ENCODE measurements around the gene PGS1.
"Not testable (repeated sequence)": the region's sequence is repeated elsewhere in the genome, so short reads cannot be mapped to it uniquely, and the experiment has no call there.

PGS1 gene

DNA sequence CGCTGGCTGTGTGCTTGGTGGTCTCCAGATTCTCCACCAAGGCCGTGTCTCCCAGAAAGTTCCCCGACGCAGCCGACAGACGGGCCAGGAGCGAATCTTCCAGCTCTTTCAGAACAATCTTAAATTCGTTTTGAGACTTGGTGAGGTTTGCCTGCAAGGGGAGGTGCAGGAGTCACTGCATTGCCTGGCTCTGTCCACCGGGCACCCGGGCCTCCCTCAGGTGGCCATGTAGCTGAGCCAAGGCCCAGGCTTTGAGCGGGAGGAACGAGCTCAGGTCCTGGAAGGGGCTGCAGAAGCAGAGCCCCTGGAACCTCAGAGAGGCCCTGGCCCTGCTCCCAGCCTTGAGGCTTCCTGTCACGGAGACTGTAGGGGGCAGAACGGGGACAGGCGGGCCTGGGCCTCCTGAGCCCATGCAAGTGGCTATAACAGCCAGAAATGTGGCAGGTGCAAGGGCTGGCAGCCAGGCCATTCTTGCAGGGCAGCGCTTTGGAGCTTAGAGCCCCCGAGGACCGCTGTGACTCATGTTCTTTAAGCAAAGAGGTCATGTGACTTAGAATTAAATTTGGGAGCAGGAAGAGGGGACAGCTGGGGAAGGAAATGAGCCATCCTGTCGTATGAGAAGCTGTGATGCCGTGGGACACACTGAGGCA is 72.4 kb downstream of the PGS1 start:
- no peak for DNase-seq

DNA sequence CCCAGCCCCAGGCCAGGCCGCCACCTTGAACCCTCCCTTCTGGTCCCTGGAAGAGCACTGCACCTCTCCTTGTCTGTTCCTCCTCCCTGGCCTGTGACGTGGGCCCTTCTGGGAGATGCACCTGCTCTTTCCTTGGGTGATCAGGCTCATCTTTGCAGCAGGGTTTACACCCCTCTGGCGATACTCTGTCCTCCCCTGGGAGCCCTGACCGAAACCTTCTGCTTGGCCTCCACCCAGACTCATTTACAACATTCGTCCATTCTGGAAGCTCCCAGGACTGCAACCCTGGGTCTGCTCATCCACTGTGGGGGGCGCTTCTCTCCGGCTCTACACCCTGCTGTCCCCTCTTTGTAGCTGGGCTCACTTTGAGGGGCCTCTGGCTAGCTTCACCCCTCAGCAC is 73.3 kb downstream of the PGS1 start:
- DNase-seq = no peak

DNA sequence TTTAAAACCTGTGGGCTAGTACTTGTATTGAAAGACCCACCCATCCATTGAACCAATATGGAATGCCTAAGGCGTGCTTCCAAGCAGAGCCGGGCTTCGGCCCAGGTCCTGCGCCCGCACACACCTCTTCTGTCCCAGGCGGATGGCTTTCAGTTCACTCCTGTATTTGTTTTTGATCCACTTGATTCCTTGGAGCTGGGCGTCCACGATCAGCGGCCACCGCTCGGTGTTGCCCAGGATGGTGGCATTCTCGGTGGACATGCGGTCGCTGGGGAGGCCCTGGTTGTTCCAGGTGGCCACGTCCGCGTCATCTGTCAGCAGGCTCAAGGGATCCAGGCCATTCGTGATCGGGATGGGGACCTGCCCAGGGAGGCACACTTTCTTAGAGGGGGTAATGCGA is 75.9 kb downstream of the PGS1 start:
- no peak for DNase-seq

DNA sequence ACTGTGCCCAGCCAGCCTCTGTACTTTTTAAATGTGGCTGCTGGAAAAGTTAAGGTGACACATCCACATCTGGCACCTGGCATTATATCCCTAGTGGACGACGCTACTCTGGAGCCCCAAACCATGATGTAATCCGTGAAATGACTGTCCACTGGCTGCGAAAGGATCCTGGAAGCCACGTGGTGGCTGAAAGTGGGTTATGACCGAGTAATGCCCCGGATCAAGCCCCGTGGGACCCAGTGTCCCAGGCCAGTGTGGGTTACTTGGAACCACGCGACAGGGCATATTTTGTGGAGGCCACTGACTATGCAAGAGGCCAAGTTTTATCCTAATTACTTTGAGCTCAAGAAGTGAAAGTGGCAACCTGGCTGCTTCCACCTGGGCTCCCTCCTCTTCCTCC is 79.6 kb downstream of the PGS1 start:
- DNase-seq = no peak

DNA sequence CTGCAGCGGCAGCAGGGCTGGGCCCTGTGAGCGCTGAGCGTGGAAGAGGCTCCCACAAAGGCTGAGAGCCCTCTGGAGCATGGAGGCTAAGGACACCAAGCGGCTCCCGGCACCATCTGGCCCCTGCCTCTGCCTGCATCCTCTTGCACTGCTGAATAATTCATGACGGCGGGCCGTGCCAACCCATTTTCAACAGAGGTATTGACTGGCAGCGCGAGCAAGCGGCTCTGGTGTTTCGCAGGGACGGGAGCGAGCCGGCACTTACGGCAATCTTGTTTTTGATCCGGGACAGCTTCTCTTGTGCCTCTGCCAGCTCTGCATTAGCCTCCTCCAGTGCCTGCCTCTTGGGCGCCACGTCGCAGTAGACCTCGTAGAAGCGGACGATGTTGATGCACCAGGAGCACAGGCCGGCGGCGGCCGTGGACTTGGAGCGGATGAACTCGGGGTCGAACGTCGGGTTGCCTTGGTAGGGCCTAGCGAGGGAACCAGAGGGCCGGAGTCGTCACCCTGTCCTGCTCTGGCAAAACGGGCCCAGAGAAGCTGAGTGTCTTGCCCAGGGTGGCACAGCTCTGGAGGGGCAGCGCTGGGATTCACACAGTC is 80.4 kb downstream of the PGS1 start:
- DNase-seq = no peak

DNA sequence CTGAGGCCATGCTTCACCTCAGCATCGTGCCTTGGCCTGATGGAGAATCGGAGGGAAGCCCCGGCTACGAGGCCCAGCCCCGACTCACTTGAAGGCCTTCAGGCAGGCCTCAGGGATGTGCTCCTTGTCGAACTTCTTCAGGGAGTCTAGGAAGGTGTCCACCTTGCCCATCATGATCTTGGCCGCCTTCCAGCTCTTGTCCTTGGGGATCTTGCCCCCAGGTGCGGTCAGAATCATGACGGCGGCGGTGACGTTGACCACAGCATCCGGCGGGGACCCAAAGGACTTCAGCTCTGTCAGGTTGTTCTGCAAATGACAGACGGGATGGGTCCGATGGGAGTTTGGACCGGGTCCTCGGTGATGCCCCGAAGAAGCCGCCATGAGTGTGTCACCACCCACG is 81.2 kb downstream of the PGS1 start:
- no peak for DNase-seq

DNA sequence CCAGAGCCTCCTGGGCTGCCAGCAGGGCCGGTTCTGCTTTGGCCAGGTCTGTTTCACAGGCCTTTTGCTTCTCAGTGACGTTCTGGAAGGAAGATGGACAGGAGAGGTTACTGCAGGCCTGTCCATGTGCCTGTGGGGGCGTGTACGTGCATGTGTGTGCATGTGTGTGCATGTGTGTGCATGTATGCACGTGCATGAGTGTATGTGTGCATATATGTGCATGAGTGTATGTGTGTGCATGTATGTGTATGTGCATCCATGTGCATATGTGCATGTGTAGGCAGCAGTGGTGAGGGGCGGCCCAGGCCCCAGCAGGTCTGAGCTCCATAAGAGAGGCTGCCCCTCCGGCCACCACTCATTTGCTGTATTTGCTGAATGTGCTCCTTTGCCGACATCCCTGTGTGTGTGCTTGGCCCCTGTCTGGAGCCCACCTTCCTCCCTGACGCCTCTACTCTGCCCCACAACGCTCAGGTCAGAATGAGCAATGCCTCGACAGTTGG is 81.8 kb downstream of the PGS1 start:
- no peak for DNase-seq

DNA sequence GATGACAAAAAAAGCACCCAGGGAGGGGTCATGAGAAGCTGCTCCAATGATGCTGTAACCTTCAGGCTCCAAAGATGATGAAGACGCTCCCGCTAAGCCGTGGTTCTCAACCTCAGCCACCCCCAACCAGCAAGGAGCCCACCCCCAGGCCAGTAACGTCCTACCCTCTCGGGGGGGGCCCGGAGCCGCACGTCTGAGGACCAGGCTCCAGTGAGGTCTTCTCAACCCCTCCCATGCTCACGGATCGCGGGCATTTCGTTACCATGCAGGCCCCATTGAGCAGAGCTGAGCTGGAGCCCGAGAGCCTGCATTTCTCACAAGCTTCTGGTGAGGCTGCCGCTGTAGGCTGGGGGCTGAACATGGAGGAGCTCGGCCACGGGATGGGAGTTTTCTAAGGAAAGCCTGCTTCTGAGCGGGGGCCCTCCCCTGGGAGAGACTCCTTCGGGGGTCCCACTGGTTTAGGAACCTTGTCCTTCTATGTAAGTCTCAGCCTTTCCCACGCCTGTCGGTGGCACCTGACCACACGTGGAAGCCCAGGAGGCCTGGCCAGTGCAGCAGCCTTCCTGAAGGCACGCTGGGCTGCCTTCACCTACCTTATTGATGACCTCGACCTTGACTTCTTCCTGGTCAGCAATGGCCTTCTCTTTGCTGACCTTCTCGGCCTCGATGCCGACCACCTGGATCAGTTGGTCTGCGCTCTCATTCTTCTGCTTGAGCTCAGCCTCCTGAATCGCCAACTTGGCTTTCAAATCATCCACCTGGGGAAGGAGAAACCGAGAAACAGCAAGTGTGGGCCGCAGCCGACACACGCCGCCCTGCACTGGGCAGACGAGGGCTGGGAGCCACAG is 82.7 kb downstream of the PGS1 start:
- DNase-seq = no peak

DNA sequence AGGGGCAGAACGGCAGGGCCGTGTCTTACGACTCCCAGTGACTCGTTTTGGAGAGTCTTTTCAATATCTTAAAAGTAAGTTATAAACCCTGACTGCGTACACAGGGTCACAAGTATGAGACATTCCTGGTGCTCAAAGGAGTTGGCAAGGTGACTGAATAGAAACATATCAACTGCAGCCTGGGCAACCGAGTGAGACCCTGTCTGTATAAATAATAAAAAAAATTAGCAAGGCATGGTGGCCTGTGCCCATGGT is 83.3 kb downstream of the PGS1 start:
- DNase-seq = no peak

DNA sequence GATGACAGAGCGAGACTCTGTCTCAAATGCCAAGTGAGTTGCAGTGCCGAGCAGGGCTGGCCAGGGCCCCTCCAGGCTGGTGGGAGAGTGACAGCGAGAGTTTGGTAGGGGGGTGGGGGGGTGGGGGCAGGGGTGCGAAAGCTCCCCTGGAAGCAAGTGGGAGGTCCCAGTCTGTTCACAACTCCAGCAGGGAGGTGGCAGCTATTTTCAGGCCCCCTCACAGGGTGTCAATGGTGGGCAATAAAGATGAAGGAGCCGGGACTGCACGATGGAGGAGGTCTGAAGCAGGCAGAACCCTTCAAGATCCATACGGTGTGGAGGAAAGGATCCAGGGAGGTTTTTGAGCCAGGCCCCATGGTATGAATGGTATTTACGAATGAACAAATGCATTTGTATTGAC is 83.7 kb downstream of the PGS1 start:
- no peak for DNase-seq

DNA sequence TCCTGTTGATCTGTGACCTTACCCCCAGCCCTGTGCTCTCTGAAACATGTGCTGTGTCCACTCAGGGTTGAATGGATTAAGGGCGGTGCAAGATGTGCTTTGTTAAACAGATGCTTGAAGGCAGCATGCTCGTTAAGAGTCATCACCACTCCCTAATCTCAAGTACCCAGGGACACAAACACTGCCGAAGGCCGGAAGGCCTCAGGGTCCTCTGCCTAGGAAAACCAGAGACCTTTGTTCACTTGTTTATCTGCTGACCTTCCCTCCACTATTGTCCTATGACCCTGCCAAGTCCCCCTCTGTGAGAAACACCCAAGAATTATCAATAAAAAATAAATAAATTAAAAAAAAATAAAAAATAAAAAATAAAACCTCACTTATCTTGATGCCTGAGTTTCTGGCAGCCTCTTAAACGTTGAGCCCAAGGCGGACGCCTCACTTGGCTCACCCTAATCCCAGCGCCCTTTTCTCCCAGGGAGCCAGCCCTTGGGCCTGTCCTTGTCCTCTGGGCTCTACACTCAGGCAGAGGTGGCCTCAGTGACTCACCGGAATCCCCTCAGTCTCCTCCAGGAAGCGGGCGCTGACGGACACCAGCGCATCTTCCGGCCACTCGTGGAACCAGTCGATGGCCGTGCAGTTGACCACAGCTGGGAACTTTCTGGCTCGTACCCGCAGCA is 87.8 kb downstream of the PGS1 start:
- not testable (repeated sequence) for DNase-seq

DNA sequence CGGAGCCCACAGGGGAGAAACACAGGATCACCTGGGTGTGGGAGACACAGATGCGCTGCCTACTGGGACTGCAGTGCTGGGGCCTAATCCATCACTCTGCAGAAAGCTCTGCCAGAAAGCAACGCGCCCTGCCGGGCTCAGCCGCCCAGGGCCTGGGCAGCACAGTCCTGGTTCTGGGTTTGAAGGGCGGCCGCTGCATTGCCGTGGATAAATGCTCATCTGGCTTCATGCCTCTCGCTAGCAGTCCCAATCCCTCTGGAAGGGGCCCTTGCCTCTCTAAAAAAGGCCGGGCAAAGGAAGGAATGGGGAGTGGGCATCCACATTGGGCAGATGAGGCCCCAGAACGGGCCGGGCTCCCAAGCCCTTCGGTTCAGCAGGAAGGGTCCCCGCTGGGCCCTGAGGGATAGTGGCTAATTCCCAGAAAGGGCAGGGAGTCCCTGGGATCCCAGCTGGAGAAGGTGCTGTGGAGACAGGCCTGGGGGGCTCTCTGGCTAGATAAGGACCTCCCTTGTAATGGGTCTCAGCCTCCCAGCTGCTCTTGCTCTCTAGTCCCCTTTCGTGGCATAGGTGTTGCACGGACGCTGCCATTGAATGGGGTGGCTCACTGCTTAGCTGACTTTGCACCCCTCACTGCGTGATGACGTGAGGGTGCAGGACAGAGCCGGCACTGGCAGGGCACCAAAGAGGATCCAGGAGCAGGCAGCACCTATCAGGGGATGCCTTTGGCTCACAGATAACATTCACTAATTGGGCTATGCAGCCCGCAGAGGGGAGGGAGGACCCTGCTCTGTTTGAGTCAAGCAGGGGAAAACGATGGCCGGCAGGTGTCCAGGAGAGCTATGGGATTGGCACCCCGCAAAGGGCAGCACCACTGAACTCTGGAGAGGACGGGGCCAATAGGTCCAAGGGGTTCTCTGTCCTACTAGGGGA is 88.6 kb downstream of the PGS1 start:
- DNase-seq = no peak

DNA sequence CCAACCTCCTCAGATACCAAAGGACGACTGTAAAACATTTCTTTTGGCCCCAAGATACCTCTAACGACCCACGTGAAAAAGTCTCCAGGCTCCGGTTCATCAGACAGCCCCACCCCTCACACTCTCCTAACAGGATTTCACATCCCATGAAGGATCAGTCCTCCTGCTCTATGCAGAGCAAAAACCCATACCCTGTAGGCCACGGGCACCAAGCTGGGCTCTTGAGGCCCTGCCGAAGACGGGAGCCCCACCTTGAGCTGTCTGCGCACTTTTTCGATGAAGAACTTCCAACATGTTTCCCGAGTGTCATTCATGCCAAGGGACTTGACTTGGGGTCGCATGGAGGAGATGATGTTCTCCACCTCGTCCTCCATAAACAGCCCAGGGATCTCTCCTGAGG is 89.9 kb downstream of the PGS1 start:
- no peak for DNase-seq

DNA sequence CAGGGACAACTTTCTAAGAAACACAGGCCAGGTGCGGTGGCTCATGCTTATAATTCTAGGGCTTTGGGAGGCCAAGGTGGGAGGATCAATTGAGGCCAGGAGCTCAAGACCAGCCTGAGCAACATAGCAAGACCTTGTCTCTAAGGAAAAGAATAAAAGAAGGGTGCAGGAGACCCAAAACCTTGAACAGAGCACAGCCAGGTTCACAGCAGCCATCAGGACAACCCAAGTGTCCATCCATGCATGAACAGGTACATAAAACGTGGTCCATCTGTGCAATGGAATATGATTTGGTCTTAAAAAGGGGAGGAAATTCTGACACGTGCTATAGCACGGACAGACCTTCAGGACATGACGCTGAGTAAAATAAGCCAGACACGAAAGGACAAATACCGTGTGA is 91.0 kb downstream of the PGS1 start:
- no peak for DNase-seq

DNA sequence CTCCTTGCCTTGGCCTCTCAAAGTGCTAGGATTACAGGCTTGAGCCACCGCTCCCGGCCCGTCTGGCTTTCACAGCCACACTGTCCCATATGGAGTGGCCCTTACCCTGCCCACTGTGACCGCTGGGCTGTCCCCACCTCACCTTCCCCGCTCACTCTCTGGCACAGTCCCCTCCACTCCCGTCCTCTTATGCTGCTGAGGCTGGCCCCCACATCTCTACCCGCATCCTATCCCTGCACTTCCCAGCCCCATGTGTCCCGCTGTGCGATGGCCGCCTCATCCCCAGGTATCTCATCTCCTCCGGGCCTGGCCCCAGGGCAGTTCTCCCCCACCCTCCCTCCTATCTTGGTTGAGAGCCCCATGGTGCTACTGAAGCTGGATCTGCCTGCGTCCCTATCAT is 93.2 kb downstream of the PGS1 start:
- no peak for DNase-seq

DNA sequence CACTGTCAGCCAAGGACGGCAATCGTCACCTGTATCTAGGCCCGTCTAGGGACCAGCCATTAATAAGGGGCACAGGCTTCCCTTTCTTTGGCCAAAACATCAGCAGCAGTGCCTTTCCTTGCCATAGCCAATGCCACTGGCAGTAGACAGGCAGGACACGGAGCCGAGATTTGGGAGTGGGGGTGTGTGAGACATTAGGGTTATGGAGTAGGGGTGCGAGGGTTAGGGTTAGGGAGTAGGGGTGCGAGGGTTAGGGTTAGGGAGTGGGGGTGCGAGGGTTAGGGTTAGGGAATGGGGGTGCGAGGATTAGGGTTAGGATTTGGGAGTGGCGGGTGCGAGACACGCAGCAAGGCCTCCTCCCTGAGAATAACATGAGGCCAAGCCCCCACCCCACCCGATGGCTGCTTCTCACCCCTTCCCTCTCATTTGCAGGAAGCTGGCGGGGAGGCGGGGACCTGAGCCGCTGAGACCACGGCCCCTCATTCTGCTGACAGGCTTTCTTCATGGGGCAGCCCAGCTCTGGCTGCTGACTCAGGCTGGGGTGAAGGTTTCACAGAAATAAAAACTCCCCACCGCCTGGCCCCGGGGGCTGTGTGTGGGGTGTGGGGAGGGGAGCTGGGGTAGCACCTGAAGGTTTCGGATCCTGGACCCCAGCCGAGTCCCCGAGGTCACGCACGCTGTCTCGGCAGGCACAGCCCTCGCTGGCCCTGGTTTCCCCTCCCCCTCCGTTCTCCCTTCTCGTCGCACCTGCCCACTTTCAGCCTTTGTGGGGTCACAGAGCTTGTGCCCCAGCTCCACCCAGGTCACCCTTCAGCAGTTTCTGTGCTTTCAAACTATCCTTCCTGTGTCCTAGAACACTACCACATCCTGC is 93.8 kb downstream of the PGS1 start:
- no peak for DNase-seq

DNA sequence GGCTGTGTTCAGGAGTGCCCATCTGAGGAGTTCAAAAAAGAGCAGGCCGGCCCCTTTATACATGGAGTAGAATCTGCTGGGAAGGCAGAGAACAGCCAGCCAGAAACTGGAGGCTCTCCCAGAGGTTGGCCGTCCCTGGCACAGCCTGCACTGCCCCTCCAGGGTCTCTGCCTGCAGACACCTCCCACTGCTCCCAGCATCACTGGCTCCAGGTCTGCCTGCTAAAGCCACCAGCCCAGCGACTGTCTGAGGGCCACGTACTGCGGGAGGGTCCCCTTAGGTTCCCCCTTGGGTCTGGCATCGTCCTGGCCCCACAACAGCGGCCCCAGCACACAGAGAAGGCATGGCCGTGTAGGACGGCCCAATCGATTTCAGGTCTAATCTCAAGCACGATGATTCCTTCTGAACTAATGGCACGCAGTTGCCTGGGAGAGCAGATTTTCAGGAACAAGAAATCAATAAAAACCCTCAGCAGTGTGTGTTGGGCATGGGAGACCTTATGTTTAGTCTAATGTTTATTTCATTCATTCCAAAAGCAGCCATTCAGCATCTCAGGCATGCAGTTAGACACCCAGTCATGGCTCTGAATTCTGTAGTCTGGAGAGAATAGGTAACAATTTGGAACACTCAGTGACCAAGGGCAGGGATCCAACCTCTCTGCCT is 95.6 kb downstream of the PGS1 start:
- no peak for DNase-seq
